ENCODE data around the gene RERE.

DNA sequence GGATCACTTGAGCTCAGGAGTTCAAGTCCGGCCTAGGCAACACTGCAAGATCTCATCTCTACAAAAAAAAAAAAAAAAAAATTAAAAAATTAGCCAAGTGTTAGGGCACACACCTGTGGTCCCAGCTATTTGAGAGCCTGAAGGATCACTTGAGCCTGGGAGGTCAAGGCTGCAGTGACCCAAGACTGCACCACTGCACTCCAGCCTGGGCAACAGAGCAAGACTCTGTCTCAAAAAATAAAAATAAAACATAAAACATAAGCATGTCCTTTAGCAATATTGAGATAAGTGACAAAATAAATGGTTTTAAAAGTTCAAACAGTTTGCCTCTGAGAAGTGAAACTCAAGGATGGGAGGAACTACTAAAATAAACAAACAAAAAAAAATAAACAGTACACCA is 101.2 kb downstream of the RERE start:
- TF ChIP-seq LEF1 (IDR thresholded peaks at IDR 0.05; ENCODE audit: borderline replicate concordance): no peak
- TF ChIP-seq SP1 (IDR thresholded peaks at IDR 0.05): no peak
- TF ChIP-seq ELF4 (IDR thresholded peaks at IDR 0.05): no peak
- TF ChIP-seq NFRKB (IDR thresholded peaks at IDR 0.05): no peak
- TF ChIP-seq PKNOX1 (IDR thresholded peaks at IDR 0.05): no peak
- no peak for TF ChIP-seq FOXM1 (IDR thresholded peaks at IDR 0.05; ENCODE audit: borderline replicate concordance)
- no peak for TF ChIP-seq SUZ12 (IDR thresholded peaks at IDR 0.05)
- TF ChIP-seq BHLHE40 (IDR thresholded peaks at IDR 0.05; ENCODE audit: borderline replicate concordance): no peak
- no peak for TF ChIP-seq ARNT (IDR thresholded peaks at IDR 0.05)
- TF ChIP-seq HDGF (IDR thresholded peaks at IDR 0.05; ENCODE audit: borderline replicate concordance): no peak
- no peak for TF ChIP-seq ZNF384 (IDR thresholded peaks at IDR 0.05)
- no peak for TF ChIP-seq FOXK2 (IDR thresholded peaks at IDR 0.05)
- no peak for TF ChIP-seq TARDBP (IDR thresholded peaks at IDR 0.05)
- no peak for TF ChIP-seq FOXA1 (IDR thresholded peaks at IDR 0.05)
